Sigmoid colon (tissue), 4 donors: ENCODE data around the gene MFSD2A.

Experiments
- EP300 ChIP-seq, 4 donors: sonication (generic); formaldehyde crosslinking; IDR thresholded peaks; one replicate each; pipeline ENCODE4 v1.6.1; 2017; ENCODE audit warnings: antibody characterized with exemption in 4 of 4
- POLR2A ChIP-seq, 2 donors: fragments of 450-650 bp; IDR thresholded peaks; one replicate each; pipeline ENCODE4 v1.6.1; 2016; ENCODE audit warnings: antibody characterized with exemption in 2 of 2, mild to moderate bottlenecking in 2 of 2, moderate library complexity in 2 of 2
- POLR2AphosphoS5 ChIP-seq, 4 donors: sonication (generic); formaldehyde crosslinking; IDR thresholded peaks; one replicate each; pipeline ENCODE4 v1.6.1; 2017; ENCODE audit warnings: antibody characterized with exemption in 4 of 4
- TF ChIP-seq, protein P1 (sequence below), 4 experiments: fragments of 450-650 bp in 3 of 4; fragments of 200-600 bp in 1 of 4; IDR thresholded peaks; one replicate each; pipeline ENCODE4 v1.5.1; 2016 to 2019; ENCODE audit warnings: antibody characterized with exemption in 4 of 4, mild to moderate bottlenecking in 3 of 4, moderate library complexity in 2 of 4

DNA sequence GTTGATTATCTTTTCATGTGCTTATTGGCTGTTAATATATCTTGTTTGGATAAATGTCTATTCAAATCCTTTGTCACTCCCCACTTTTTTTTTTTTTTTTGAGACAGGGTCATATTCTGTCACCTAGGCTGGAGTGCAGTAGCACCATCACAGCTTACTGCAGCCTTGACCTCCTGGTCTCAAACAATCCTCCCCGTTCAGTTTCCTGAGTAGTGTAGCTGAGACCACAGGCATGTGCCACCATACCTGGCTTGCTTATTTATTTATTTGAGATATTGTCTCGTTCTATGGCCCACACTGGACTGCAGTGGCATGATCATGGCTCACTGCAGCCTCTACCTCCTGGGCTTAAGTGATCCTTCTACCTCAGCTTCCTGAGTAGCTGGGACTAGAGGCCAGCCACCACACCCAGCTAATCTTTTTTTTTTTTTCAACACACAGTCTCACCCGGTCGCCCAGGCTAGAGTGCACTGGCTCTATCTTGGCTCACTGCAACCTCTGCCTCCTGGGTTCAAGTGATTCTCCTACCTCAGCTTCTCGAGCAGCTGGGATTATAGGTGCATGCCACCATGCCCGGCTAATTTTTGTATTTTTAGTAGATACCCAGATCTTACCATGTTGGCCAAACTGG lies 39.3 kb upstream of the MFSD2A start:
- TF ChIP-seq, protein P1, sequence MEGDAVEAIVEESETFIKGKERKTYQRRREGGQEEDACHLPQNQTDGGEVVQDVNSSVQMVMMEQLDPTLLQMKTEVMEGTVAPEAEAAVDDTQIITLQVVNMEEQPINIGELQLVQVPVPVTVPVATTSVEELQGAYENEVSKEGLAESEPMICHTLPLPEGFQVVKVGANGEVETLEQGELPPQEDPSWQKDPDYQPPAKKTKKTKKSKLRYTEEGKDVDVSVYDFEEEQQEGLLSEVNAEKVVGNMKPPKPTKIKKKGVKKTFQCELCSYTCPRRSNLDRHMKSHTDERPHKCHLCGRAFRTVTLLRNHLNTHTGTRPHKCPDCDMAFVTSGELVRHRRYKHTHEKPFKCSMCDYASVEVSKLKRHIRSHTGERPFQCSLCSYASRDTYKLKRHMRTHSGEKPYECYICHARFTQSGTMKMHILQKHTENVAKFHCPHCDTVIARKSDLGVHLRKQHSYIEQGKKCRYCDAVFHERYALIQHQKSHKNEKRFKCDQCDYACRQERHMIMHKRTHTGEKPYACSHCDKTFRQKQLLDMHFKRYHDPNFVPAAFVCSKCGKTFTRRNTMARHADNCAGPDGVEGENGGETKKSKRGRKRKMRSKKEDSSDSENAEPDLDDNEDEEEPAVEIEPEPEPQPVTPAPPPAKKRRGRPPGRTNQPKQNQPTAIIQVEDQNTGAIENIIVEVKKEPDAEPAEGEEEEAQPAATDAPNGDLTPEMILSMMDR (IDR thresholded peaks at IDR 0.05): no peak
- no peak for TF ChIP-seq POLR2A (IDR thresholded peaks at IDR 0.05)
- TF ChIP-seq POLR2AphosphoS5 (IDR thresholded peaks at IDR 0.05): no peak
- TF ChIP-seq EP300 (IDR thresholded peaks at IDR 0.05): no peak
